NCI-H524 treated with DMSO at 0.1 percent for 48 hours (cell line): ENCODE results near the gene ZNF22.

Source experiments
- DNase-seq: peaks from one replicate; lab custom pipeline; 2025; lab: John Stamatoyannopoulos, UW

ZNF22 gene

GRCh38 chr10:44977287-44978212 lies 23.2 kb upstream of the ZNF22 start:
- DNase-seq: no peak

GRCh38 chr10:44978213-44978569 lies 22.5 kb upstream of the ZNF22 start:
- no peak for DNase-seq

GRCh38 chr10:44978570-44979280 lies 22.0 kb upstream of the ZNF22 start, which contains the start of gene DEPP1:
Gene DEPP1 (minus strand): TSS chr10:44978809. CDS start chr10:44978030, 779 bp downstream.
- DNase-seq: peak; percentile 9

GRCh38 chr10:44979281-44980191 lies 21.2 kb upstream of the ZNF22 start:
- no peak for DNase-seq

GRCh38 chr10:44980309-44981171 lies 20.2 kb upstream of the ZNF22 start:
- no peak for DNase-seq

GRCh38 chr10:44981172-44982113 lies 19.3 kb upstream of the ZNF22 start:
- DNase-seq: no peak

GRCh38 chr10:44982114-44982460 lies 18.6 kb upstream of the ZNF22 start:
- DNase-seq: no peak

GRCh38 chr10:44982496-44982895 lies 18.2 kb upstream of the ZNF22 start:
- no peak for DNase-seq

- no peak for DNase-seq
Observed at GRCh38 chr10:44983066-44983894, 17.4 kb upstream of the ZNF22 start.

GRCh38 chr10:44983895-44984278 lies 16.8 kb upstream of the ZNF22 start:
- DNase-seq: no peak

- no peak for DNase-seq
Observed at GRCh38 chr10:44984671-44985101, 16.0 kb upstream of the ZNF22 start.

GRCh38 chr10:44985175-44985681 lies 15.5 kb upstream of the ZNF22 start:
- no peak for DNase-seq

- no peak for DNase-seq
Observed at GRCh38 chr10:44986179-44986578, 14.5 kb upstream of the ZNF22 start.

GRCh38 chr10:44986670-44987069 lies 14.1 kb upstream of the ZNF22 start:
- DNase-seq: no peak

- no peak for DNase-seq
Observed at GRCh38 chr10:44988957-44989585, 11.7 kb upstream of the ZNF22 start.

- no peak for DNase-seq
Observed at GRCh38 chr10:44989597-44990301, 11.0 kb upstream of the ZNF22 start.

- no peak for DNase-seq
Observed at GRCh38 chr10:44990302-44990655, 10.4 kb upstream of the ZNF22 start.

GRCh38 chr10:44990965-44991364 lies 9.8 kb upstream of the ZNF22 start:
- DNase-seq: no peak
